Activated naive CD4-positive, alpha-beta T cell (primary cell): Measurements from ENCODE around the gene ARV1.
"Not testable (repeated sequence)": the region's sequence is repeated elsewhere in the genome, so short reads cannot be mapped to it uniquely, and the experiment has no call there.

Source experiments
- DNase-seq, 4 experiments: peaks; one replicate each; lab custom pipeline; 2025; lab: John Stamatoyannopoulos, UW

The ARV1 gene

DNA sequence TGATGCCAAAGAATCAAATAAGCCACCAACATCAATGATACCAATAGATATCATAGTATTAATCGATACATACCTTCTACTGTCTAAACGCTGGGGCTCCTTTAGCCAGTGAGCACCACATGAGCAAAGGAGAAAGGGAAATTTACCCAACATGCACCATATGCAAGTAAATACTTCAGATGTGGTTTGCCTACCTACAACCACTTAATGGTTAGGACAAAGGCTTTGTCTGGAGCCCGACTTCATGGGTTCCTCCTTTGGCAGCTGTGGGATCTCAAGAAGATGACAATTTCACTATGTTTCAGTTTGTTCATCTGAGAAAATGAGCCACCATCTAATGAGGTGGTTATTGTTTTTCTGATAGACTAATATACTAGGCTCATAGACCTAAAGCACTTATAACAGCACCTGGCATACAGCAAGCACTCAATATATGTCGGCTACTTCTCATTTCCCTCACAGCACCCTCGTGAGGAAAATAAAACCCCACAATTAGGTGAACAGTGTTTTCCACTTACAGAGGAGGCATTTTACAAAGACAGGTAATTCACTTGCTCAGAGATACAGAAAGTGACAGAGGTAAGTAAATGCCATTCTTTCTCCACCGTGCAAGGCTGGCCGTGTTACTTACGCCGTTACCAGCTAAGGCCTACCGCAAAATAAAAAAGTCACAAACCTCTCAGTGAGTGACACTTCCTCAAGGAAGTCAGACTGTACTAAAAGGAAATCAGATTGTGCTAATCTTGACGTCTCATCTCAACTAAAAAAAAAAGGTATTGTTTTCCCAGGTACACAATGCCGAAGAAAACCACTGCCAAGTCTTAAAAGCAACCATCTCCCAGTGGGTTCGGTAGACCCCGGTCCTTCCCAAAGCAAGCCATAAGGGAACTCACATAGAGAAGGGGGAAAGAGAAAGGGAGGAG, 1.8 kb upstream of the ARV1 start:
- DNase-seq = no peak

DNA sequence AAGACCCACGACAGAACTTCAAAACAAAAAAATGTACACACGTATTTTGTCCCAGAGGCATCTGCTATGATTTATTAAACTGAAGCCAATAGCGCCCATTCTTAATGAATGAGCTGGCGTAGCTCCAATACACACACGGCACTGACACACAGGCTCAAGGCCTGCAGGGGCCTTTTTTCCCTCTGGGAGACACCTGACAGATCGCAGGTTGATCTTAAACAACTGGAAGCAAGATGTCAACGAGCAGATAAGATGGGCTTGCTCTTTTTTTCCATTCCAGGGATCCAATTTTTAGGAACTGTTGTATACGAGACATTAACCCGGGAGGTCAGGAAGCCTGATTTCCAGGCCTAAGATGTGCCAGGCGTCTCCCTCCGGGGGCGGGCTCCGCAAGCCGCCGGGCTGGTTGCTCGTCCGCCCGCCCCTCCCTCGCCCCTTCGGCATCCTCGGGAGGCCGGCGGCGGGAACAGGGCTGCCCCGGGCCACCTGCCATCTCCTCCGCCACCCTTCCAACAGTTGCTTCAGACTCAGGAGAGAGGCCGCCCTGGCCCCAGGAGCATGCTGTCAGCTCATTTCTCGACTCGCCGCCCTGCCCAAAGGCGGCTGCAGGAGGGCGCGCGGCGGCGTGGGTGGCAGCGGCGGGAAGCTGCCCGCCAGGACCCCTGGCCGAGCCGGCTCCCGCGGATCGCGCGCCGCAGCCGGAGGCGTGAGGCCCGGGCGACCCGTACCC, 968 bp upstream of the ARV1 start:
- peak in 2 of 4 experiments; percentile 7 to 11 for DNase-seq

DNA sequence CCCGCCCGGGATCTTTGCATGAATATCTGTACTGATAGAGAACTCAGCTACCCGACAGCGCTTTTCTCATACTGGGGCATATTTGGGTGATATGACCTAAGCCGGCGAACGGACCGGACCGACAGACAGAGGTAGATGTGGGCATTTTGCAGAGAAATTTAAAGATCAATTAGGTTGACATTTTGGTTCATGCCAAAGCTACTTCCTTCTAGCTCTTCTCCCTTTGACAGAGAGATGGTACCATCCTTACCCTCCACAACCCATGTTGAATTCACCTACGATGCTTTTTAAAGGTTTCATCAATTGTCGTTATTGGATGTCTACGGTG, 459 bp downstream of the ARV1 start:
- no peak for DNase-seq

GRCh38 chr1:230979952-230980351, 1.1 kb downstream of the ARV1 start:
- DNase-seq = no peak

DNA sequence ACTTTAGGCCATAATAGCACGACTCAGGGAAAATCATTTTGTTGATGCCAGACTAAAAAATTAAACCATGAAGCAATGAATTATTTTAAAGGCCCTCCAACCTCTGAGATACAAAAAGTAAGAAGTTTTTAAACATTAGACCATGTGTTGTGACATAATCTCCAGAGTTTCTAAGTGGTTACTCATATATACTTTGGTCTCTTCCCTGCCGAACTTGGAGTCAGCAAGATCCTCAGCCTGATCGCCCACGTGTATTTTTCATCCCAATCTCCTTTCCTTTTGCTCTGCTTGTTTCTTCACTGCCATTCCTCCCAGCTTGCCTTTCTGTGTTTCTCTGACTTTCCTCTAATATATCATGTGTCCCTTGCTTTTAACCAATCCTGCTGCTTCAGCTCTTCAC, 3.8 kb downstream of the ARV1 start:
- no peak for DNase-seq

- no peak for DNase-seq
Measured at GRCh38 chr1:230983811-230984210, 4.9 kb downstream of the ARV1 start.

- DNase-seq = not testable (repeated sequence)
Measured at GRCh38 chr1:230984622-230985515, 6.0 kb downstream of the ARV1 start.

GRCh38 chr1:230985711-230986110, 6.8 kb downstream of the ARV1 start:
- DNase-seq = no peak

DNA sequence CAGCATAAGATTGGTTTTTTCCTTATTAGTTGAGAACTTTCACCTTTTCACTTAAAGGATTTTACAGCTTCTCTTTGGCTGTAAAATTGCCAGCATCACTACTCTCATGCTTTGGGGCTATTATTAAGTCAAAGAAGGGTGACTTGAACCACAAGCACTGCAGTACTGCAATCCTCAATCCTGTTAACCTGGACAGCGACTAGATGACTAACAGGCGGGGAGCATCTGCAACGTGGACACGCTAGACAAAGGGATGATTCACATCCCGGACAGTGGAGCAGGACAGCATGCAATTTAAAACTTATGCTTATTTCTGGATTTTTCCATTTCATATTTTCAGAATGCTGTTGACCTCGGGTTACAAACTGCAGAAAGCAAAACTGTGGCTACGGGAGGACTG, 8.1 kb downstream of the ARV1 start:
- no peak for DNase-seq

DNA sequence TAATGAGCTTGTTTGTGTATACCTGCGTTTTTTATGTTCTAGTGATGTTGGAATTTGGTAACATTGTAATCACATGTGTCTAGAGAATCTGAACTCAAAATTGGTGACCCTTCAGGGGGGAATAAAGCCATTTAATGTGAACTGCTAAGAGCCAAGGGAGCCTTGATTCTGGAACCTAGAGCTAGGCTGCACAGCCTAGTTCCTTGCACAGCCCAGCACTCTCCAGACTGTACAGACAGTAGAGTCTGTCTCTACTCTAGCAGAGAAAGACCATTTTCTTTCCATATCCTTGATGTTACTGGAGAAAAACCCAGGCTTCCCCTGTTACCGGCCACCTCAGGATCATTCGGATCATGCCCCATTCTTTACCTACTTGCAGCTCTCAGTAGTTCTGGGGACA, 8.6 kb downstream of the ARV1 start:
- DNase-seq = no peak

- no peak for DNase-seq
Measured at GRCh38 chr1:230992100-230992774, 13.3 kb downstream of the ARV1 start.

GRCh38 chr1:230994860-230995259, 16.0 kb downstream of the ARV1 start:
- no peak for DNase-seq

DNA sequence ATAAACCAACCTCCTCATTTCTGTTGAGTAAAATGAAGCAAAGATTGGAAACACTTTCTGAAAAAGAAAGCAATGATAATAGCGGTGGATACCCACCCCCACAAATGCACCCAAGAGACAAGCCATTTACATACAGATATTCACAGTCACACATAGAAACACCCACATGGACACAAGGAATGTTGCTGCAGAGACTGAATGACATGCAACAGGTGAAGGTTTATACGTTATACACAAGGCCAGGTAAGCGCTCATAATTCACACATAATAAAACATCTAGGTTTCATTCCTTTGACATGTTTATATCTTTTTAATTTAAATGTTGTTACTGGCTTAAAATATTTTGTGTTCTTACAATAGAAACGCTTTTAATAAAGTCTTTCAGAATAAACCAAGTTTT, 21.3 kb downstream of the ARV1 start:
- no peak for DNase-seq

- no peak for DNase-seq
Measured at GRCh38 chr1:231000639-231001038, 21.7 kb downstream of the ARV1 start.

- no peak for DNase-seq
Measured at GRCh38 chr1:231001892-231002291, 23.0 kb downstream of the ARV1 start.

- not testable (repeated sequence) for DNase-seq
Measured at GRCh38 chr1:231007535-231007934, 28.6 kb downstream of the ARV1 start.

DNA sequence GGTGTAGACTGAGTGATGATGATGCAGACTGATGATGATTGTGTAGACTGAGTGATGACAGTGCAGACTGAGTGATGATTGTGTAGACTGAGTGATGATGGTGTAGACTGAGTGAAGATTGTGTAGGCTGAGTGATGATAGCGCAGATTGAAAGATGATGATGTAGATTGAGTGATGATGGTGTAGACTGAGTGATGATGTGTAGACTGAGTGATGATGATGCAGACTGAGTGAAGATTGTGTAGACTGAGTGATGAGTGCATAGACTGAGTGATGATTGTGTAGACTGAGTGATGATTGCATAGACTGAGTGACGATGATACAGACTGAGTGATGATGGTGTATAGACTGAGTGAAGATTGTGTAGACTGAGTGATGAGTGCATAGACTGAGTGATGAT, 32.5 kb downstream of the ARV1 start:
- DNase-seq = no peak

DNA sequence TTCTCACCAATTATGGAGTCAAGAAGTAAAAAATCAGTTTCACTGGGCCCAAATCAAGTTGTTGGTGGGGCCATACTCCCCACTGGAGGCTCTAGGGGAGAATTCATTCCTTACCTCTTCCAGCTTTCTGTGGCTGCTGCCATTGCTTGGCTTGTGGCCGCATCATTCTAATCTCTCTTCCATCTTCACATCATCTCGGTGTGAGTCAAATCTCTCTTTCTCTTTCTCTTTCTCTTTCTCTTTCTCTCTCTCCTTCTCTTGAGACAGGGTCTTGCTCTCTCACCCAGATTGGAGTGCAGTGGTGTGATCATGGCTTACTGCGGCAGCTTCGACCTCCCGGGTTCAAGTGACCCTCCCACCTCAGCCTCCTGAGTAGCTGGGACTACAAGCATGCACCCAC, 33.1 kb downstream of the ARV1 start:
- DNase-seq = no peak

DNA sequence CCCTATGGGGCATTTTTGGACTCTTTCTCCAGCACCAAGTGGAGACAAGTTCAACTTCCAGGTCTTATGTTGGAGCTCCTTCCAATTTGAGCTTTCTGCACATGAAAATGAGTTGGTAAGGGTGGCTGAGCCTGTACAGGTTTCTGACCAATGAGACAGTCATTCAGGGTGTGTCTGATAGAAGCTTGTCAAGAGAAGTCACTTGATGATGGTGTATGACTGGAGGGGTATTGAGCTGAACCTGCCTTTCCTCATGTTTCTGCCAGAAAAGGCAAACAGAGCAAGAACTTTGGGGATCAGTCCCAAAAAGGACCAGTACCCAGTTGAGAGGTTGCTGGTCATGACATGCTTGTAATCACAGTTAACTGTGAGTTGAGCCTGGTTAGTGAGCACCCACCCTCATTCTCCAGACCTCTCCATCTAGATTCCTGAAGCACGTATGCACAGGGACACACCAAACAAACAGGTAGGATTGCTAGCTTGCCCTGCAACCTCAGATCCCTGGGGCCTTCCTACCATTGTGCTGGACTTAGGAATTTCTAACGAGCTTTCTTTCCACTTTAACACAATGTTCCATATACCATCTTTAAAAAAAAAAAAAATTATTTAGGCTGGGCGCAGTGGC, 34.6 kb downstream of the ARV1 start:
- DNase-seq = no peak

GRCh38 chr1:231016234-231016633, 37.3 kb downstream of the ARV1 start:
- DNase-seq = no peak

DNA sequence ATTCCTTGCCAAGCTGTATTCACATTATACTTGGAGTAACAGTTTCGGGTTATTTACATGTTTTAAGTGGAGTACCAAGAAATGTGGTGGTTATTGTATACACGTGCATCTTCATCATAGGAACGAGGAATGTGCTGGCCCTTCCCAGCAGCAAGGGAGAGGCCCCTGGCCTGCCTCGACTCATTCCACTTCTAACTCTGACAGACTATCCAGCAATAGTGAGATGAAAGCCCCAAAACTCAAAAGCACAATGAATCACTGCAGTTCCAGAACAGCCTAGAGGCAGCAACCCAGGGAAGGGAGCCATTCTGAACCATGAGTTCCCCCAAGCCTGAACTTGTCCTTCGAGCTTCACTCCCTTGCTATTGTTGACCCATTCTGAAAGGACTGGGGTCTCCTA, 38.1 kb downstream of the ARV1 start:
- DNase-seq = no peak
